Sigmoid colon (tissue), 7 donors: Measurements from ENCODE around the gene CHST8. TPM values are rescaled to one million over a fixed set of nuclear protein-coding genes. Genes with fewer than 3 reads are reported as not detected.
A peak's percentile ranks its signal among the peaks of the same experiment; 100 is the strongest.

Source experiments
- DNase-seq: peaks from one replicate; pipeline ENCODE4 v3.0.0-alpha.2; 2019
- H3K27ac ChIP-seq, 4 donors: fragments of 200-600 bp; sonication (generic); one replicate each; pipeline ENCODE4 v1.5.1; 2016 to 2019; ENCODE audit warnings: mild to moderate bottlenecking in 1 of 4
- H3K27me3 ChIP-seq, 3 donors: fragments of 200-600 bp; sonication (generic); one replicate each; pipeline ENCODE4 v1.5.1; 2019; ENCODE audit warnings: mild to moderate bottlenecking in 1 of 3
- H3K36me3 ChIP-seq, 4 donors: fragments of 200-600 bp; sonication (generic); one replicate each; pipeline ENCODE4 v1.5.1; 2016 to 2019
- H3K4me1 ChIP-seq, 4 donors: fragments of 200-600 bp; sonication (generic); one replicate each; pipeline ENCODE4 v1.5.1; 2017 to 2019
- H3K4me3 ChIP-seq, 4 donors: fragments of 200-600 bp; sonication (generic); one replicate each; pipeline ENCODE4 v1.5.1; 2017 to 2019; ENCODE audit warnings: mild to moderate bottlenecking in 2 of 4, moderate library complexity in 1 of 4
- H3K9me3 ChIP-seq, 4 donors: fragments of 200-600 bp in 3 of 4; sonication (generic) in 3 of 4; one replicate each; pipeline versions ENCODE4 v1.5.1 to v1.6.1; 2013 to 2019
- EP300 ChIP-seq, 4 donors: sonication (generic); formaldehyde crosslinking; IDR thresholded peaks; one replicate each; pipeline ENCODE4 v1.6.1; 2017; ENCODE audit warnings: antibody characterized with exemption in 4 of 4
- POLR2A ChIP-seq, 2 donors: fragments of 450-650 bp; IDR thresholded peaks; one replicate each; pipeline ENCODE4 v1.6.1; 2016; ENCODE audit warnings: antibody characterized with exemption in 2 of 2, mild to moderate bottlenecking in 2 of 2, moderate library complexity in 2 of 2
- POLR2AphosphoS5 ChIP-seq, 4 donors: sonication (generic); formaldehyde crosslinking; IDR thresholded peaks; one replicate each; pipeline ENCODE4 v1.6.1; 2017; ENCODE audit warnings: antibody characterized with exemption in 4 of 4
- WGBS, 2 donors: extraction: QIAGEN DNeasy Blood & Tissue Kit; methylation state at CpG; one replicate each; pipeline ENCODE4 v1.1.7; 2013; 5-methylcytosine and 5-hydroxymethylcytosine counted together
- intact Hi-C: fragments of 100-400 bp; cut with DNase I; formaldehyde crosslinking; loops from one replicate; pipeline ENCODE4 v1.15.1; 2023
- polyA plus RNA-seq, 3 donors: library from polyadenylated mRNA; stranded (reverse); fragments of 200-250 nt; gene quantifications; one replicate each; pipeline ENCODE4 v1.2.3, GENCODE V29; 2013
- total RNA-seq, 4 donors: library from RNA; depleted of rRNA; stranded (reverse); fragments of >200 nt; gene quantifications; one replicate each; pipeline ENCODE4 v1.1.0, GENCODE V29; 2016
- TF ChIP-seq, protein P1 (sequence below), 4 experiments: fragments of 450-650 bp in 3 of 4; fragments of 200-600 bp in 1 of 4; IDR thresholded peaks; one replicate each; pipeline ENCODE4 v1.5.1; 2016 to 2019; ENCODE audit warnings: antibody characterized with exemption in 4 of 4, mild to moderate bottlenecking in 3 of 4, moderate library complexity in 2 of 4
- donor health status: healthy with polysubstance abuse.
- donor health status: Bipolar disorder and iron deficiency.
- donor health status: healthy.

The CHST8 gene
- total and polyA plus RNA-seq, 7 donors = 0.35 to 0.60 (median 0.36) TPM; not detected in 4

DNA sequence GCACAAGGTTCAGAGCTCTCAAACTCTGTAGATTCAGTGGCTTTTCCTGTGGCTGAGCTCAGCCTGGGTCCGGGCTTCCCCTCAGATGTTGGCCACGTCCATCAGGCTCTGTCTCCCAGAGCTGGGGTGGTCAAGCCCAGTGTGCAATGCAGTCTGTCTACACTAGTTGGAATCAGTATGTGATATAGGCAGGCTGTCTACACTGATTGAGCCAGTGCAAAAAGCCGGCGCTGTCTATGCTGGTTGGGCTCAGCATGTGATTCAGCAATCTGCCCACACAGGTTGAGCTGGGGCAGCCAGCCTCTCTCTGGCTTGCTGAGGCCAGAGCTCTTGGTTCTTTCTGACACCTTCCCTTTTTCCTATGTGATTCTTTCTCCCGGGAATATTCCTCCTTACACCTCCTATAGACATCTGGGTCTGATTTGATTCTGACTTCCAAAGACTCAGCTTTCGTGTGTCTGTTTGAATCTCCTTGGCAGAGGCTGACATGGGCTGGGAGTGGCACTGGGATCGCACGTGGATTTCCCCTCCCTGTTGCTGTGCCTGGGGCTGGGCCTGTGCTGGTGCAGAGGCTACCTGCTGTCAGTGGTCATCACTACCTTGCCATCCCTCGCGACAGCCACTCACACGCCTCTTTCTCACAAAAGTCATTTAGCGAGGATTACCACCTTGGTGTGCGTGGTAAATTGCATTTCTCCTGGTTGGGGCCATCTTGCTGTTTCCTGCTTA lies 9.3 kb downstream of the CHST8 start:
- WGBS, 2 donors = 61 to 74% methylated on average over 13 of the region's 13 CpGs
- Histone ChIP-seq H3K4me3 (no peak overlapping the region), H3K9me3 (no peaks in the 10 kb centered on the region), H3K27me3 (peaks cover 0 to 46% (median 13%) of the 10 kb centered on the region in 3 donors), H3K4me1 (no peaks in the 10 kb centered on the region), H3K27ac (no peak overlapping the region), H3K36me3 (no peaks in the 10 kb centered on the region)
- no peak for TF ChIP-seq POLR2AphosphoS5 (IDR thresholded peaks at IDR 0.05)
- TF ChIP-seq EP300 (IDR thresholded peaks at IDR 0.05) = no peak
- TF ChIP-seq, protein P1, sequence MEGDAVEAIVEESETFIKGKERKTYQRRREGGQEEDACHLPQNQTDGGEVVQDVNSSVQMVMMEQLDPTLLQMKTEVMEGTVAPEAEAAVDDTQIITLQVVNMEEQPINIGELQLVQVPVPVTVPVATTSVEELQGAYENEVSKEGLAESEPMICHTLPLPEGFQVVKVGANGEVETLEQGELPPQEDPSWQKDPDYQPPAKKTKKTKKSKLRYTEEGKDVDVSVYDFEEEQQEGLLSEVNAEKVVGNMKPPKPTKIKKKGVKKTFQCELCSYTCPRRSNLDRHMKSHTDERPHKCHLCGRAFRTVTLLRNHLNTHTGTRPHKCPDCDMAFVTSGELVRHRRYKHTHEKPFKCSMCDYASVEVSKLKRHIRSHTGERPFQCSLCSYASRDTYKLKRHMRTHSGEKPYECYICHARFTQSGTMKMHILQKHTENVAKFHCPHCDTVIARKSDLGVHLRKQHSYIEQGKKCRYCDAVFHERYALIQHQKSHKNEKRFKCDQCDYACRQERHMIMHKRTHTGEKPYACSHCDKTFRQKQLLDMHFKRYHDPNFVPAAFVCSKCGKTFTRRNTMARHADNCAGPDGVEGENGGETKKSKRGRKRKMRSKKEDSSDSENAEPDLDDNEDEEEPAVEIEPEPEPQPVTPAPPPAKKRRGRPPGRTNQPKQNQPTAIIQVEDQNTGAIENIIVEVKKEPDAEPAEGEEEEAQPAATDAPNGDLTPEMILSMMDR (IDR thresholded peaks at IDR 0.05) = no peak
- TF ChIP-seq POLR2A (IDR thresholded peaks at IDR 0.05) = no peak
- DNase-seq = peak; percentile 24
- intact Hi-C loops = no loop called here

DNA sequence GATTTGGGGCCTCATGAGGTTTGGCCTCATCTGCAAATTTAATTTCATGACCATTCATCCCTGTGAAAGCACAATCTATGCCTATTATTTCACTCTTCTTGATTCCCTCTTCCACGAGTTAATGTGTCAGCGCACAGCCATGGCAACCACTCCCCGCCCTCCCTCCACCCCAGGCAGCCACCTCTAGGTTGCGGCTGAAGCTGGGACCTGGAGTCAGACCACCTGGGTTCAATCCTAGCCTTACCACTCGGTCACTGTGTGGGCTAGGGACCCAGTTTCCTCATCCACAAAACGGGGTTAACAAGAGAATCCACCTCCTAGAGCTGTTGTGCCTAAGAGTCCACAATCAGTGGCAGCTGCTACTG lies 9.8 kb downstream of the CHST8 start:
- Histone ChIP-seq H3K27ac (no peak overlapping the region), H3K36me3 (no peaks in the 10 kb centered on the region), H3K4me3 (no peak overlapping the region), H3K9me3 (no peaks in the 10 kb centered on the region), H3K27me3 (peaks cover 0 to 46% (median 12%) of the 10 kb centered on the region in 3 donors), H3K4me1 (no peaks in the 10 kb centered on the region)
- peak; percentile 13 for DNase-seq
- WGBS, 2 donors = 31 to 59% methylated on average over 6 of the region's 6 CpGs
- intact Hi-C loops = no loop called here
- TF ChIP-seq POLR2A (IDR thresholded peaks at IDR 0.05) = no peak
- no peak for TF ChIP-seq POLR2AphosphoS5 (IDR thresholded peaks at IDR 0.05)
- no peak for TF ChIP-seq EP300 (IDR thresholded peaks at IDR 0.05)
- TF ChIP-seq, protein P1 (IDR thresholded peaks at IDR 0.05) = no peak

GRCh38 chr19:33634361-33635091 lies 12.8 kb downstream of the CHST8 start:
- intact Hi-C loops = no loop called here
- H3K4me1 ChIP-seq = no peaks in the 10 kb centered on the region
- DNase-seq = peak; percentile 46
- no peaks in the 10 kb centered on the region for H3K36me3 ChIP-seq
- H3K27me3 ChIP-seq = peaks cover 0 to 45% (median 5%) of the 10 kb centered on the region in 3 donors
- H3K27ac ChIP-seq = no peak overlapping the region
- H3K4me3 ChIP-seq = no peak overlapping the region
- no peaks in the 10 kb centered on the region for H3K9me3 ChIP-seq
- WGBS, 2 donors = 71 to 75% methylated on average over 14 of the region's 14 CpGs
- TF ChIP-seq, protein P1 (IDR thresholded peaks at IDR 0.05) = no peak
- TF ChIP-seq EP300 (IDR thresholded peaks at IDR 0.05) (no peak), POLR2AphosphoS5 (IDR thresholded peaks at IDR 0.05) (no peak), POLR2A (IDR thresholded peaks at IDR 0.05) (no peak)

DNA sequence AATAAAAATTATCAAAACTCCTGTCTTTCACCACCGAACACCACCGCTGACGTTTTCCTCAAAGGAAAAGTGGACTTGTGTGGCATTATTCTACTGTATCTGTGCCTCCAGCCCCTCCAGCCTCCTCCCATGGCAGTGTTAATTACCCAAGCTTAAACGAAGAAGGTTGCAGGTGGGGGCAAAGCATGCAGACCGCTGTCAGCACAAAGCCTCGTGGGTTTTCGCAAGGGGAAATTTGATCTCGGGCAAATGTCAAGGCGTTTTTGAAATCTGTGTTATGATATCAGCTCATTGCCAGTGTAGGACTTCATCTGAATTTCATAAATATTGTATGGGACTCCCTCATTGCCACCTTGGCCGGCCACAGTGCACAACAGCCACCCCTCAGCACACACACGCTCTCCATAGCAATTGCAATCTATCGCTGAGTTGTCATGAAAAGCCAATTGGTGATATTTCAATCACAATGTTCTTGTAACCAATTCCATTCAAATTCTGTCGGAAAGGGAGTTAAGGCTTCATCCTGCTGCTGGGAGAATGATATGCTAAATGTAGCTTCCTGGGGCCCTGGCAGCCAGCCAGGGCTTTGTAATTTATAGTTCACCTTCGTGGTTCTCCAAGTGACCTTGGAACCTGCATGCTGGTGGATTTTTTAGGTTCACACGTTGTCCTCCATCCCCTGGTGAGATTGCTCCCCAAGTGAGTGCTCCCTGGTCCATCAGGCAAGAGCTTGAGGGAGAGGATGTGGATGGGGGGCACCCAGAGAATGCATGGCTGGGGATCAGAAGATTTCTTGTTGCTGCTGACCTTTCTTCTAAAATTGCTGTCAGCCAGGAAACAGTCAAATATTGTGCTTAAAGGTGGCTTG lies 16.6 kb downstream of the CHST8 start:
- Histone ChIP-seq H3K4me1 (no peaks in the 10 kb centered on the region), H3K4me3 (no peak overlapping the region), H3K27ac (no peak overlapping the region), H3K27me3 (peaks cover 0 to 54% (median 5%) of the 10 kb centered on the region in 3 donors), H3K9me3 (no peaks in the 10 kb centered on the region), H3K36me3 (no peaks in the 10 kb centered on the region)
- intact Hi-C loops = no loop called here
- 27 to 41% methylated on average over 15 of the region's 15 CpGs for WGBS, 2 donors
- DNase-seq = peak; percentile 40
- TF ChIP-seq EP300 (IDR thresholded peaks at IDR 0.05) (no peak), POLR2AphosphoS5 (IDR thresholded peaks at IDR 0.05) (no peak), POLR2A (IDR thresholded peaks at IDR 0.05) (no peak)
- TF ChIP-seq, protein P1 (IDR thresholded peaks at IDR 0.05) = no peak
